Activated B cell treated with CpG ODN at 0.5 μM for 24 hours (primary cell): ENCODE measurements around the gene FCN2. TPM values are rescaled to one million over a fixed set of nuclear protein-coding genes. Genes with fewer than 3 reads are reported as not detected.

Experiments used
- ATAC-seq: fragments of 200-7000 bp; cut with Tn5 transposase; one replicate; pipeline ENCODE4 v1.10.0; 2021; ENCODE audit warnings: low read depth, mild to moderate bottlenecking, moderate library complexity
- CTCF ChIA-PET: fragments of 350-600 bp; sonication (Branson Sonifier 250); formaldehyde crosslinking; loops from one replicate; lab custom pipeline; 2021; ENCODE audit warnings: antibody characterized with exemption; lab: Charles Lee
- POLR2A ChIA-PET: fragments of 350-600 bp; sonication (Branson Sonifier 250); formaldehyde crosslinking; loops from one replicate; lab custom pipeline; 2021; ENCODE audit warnings: antibody characterized with exemption; lab: Charles Lee
- DNase-seq: peaks from one replicate; pipeline ENCODE4 v3.0.0; 2022
- H3K27ac Mint-ChIP-seq: one replicate; pipeline ENCODE4 v1.8.0; 2020; ENCODE audit warnings: mixed read lengths
- H3K27me3 Mint-ChIP-seq: one replicate; pipeline ENCODE4 v1.8.0; 2021; ENCODE audit warnings: mixed read lengths
- H3K36me3 Mint-ChIP-seq: one replicate; pipeline ENCODE4 v1.8.0; 2021; ENCODE audit warnings: low read depth, mixed read lengths
- H3K4me1 Mint-ChIP-seq: one replicate; pipeline ENCODE4 v1.8.0; 2021; ENCODE audit warnings: mixed read lengths
- H3K4me3 Mint-ChIP-seq: one replicate; pipeline ENCODE4 v1.8.0; 2020; ENCODE audit warnings: mild to moderate bottlenecking, mixed read lengths
- H3K9me3 Mint-ChIP-seq: one replicate; pipeline ENCODE4 v1.8.0; 2020; ENCODE audit warnings: mixed read lengths
- intact Hi-C: fragments of 100-400 bp; cut with micrococcal nuclease; formaldehyde crosslinking; loops from one replicate; pipeline ENCODE4 v1.15.1; 2024
- total RNA-seq: library from RNA; stranded (reverse); gene quantifications from 2 replicates; pipeline ENCODE4 v1.2.3, GENCODE V29; 2022
- TF ChIP-seq, protein P1 (sequence below): fragments of 200-600 bp; IDR thresholded peaks from one replicate; pipeline ENCODE4 v1.8.0; 2022; ENCODE audit warnings: antibody characterized with exemption, mild to moderate bottlenecking

Gene FCN2
- total RNA-seq, 1 donor from 2014 or later, result not detected

DNA sequence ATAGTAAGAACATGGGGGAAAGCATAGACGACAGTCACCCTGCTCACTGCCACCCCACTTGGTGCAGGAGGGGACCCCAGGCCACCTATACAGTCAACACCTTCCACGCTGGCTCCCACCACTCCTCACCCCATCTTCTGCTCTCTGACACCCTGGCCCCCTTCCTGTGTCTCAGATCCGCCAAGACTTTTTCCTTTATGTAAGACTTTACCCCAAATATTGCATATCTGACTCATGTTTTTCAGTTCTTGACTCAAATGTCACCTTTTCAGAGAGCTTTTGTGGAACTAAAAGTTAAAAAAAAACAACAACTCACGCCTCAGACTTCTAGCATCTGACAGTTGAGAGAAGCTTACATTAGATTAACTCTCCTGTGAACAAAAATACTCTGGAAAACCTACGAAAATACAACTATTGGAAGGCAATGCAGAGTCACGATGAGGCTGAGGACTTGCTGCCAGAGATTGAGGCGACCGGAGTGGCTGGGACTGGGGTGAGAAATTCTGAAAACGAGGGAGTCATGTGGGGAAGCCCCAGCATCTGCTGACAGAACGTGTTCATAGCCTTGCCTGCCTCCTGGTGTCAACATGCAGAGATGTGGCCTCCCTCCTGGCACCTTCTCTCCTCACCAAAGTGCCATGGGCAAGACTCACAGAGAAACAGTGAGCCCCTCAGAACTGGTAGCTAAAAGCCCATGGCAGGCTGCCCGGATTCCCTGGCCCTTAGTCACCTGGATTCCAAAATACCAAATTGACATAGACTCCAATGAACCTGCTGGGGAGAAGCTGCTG is 22.4 kb upstream of the FCN2 start:
- H3K27ac Mint-ChIP-seq, result peak overlapping the region; percentile 73
- ChIA-PET POLR2A (no interaction called here), CTCF (interaction anchor here (1.2 kb wide), 1 partner anchor 160 kb away, joined by 3 read pairs; no protein-coding TSS in a partner anchor)
- H3K9me3 Mint-ChIP-seq, result peaks cover 6% of the 10 kb centered on the region
- H3K36me3 Mint-ChIP-seq, result no peaks in the 10 kb centered on the region
- intact Hi-C loops, result no loop called here
- H3K27me3 Mint-ChIP-seq, result peaks cover 20% of the 10 kb centered on the region
- H3K4me1 Mint-ChIP-seq, result peaks cover 4% of the 10 kb centered on the region
- H3K4me3 Mint-ChIP-seq, result no peak overlapping the region
- TF ChIP-seq, protein P1, sequence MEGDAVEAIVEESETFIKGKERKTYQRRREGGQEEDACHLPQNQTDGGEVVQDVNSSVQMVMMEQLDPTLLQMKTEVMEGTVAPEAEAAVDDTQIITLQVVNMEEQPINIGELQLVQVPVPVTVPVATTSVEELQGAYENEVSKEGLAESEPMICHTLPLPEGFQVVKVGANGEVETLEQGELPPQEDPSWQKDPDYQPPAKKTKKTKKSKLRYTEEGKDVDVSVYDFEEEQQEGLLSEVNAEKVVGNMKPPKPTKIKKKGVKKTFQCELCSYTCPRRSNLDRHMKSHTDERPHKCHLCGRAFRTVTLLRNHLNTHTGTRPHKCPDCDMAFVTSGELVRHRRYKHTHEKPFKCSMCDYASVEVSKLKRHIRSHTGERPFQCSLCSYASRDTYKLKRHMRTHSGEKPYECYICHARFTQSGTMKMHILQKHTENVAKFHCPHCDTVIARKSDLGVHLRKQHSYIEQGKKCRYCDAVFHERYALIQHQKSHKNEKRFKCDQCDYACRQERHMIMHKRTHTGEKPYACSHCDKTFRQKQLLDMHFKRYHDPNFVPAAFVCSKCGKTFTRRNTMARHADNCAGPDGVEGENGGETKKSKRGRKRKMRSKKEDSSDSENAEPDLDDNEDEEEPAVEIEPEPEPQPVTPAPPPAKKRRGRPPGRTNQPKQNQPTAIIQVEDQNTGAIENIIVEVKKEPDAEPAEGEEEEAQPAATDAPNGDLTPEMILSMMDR, result no peak
- DNase-seq, result no peak
- peak; percentile 57 for ATAC-seq

DNA sequence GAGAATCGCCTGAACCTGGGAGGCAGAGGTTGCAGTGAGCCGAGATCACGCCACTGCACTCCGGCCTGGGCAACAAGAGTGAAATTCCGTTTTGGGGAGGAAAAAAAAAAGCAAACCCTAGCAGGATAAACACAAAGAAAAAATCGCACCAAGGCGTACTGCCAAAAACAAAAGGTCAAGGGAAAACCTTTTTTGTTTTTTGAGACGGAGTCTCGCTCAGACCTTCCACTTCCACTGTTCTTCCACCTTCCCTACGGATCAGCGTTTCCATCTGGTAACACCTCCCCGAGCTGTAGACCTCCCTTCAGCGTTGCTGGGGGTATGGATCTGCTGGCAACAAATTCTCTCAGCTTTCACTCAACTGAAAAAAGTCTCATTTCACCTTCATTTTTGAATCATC is 20.1 kb upstream of the FCN2 start:
- Mint-ChIP-seq H3K27ac (no peak overlapping the region), H3K4me1 (peaks cover 4% of the 10 kb centered on the region), H3K4me3 (no peak overlapping the region), H3K9me3 (peaks cover 6% of the 10 kb centered on the region), H3K27me3 (peaks cover 19% of the 10 kb centered on the region), H3K36me3 (no peaks in the 10 kb centered on the region)
- intact Hi-C loops, result no loop called here
- ChIA-PET CTCF (no interaction called here), POLR2A (no interaction called here)
- DNase-seq (no peak), ATAC-seq (no peak)
- TF ChIP-seq, protein P1, result no peak

DNA sequence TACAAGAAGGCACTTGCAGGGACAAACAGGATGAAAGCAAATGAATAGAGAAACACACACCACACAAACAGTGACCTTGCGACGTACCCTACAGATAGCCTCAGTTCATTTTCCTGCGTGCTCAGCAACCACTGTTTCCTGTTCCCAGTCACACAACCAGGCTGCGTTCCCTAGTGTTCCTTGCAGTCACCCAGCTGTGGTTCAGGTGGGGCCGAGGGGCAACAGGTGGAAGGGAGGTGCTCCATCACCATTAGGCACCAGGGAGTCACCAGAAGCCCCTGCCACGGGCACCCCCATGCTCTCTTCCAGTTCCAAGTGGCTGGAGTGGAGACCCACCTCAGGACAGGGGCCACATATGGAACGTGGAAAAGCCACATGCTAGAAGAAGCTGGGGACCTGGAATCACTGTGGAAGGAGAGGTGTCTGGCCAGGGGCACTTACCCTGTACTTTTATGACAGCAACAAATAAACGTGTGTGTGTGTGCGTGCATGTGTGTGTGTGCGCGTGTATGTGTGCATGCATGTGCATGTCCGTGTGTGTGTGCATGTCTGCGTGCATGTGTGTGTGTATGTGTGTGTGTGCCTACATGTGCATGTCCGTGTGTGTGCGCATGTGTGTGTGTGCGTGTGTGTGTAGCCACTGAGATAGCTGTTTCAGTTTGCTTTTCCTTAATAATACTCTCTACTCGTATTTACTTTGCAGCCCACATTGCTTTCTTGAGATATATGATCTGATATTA is 18.8 kb upstream of the FCN2 start:
- intact Hi-C loops, result no loop called here
- Mint-ChIP-seq H3K4me3 (no peak overlapping the region), H3K27me3 (peaks cover 13% of the 10 kb centered on the region), H3K4me1 (peaks cover 4% of the 10 kb centered on the region), H3K36me3 (no peaks in the 10 kb centered on the region), H3K9me3 (peaks cover 6% of the 10 kb centered on the region), H3K27ac (no peak overlapping the region)
- TF ChIP-seq, protein P1, result no peak
- no peak for DNase-seq
- no peak for ATAC-seq
- CTCF ChIA-PET, result no interaction called here
- POLR2A ChIA-PET, result interaction anchor here (0.7 kb wide), 1 partner anchor 180 kb away, joined by 3 read pairs; no protein-coding TSS in a partner anchor

DNA sequence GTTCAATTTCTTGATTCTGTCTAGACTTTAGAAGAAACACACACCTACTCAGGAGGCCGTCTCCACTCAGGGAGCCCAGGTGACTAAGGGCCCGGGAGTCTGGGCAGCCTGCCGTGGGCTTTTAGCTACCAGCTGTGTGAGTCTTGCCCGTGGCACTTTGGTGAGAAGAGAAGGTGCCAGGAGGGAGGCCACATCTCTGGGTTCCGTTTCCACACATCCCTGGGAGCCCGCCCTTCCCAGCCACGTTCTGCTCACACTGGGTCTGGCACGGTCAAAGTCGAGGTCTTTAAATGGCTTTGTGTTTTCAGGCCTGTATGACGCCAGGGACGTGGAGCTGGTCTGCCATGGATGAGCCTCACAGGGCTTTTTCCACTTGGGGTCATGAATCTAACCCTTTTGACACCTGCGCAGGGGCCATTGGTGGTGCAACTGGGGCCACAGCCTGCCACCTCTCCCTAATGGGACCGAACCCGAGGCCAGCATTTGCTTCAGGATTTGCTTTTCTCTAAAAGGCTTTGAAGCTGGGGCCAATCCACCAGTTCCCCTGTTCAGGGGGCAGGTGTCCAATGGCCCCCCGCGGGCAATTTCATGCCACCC is 17.2 kb upstream of the FCN2 start:
- POLR2A ChIA-PET, result no interaction called here
- DNase-seq, result no peak
- intact Hi-C loops, result no loop called here
- Mint-ChIP-seq H3K4me3 (no peak overlapping the region), H3K27me3 (peaks cover 6% of the 10 kb centered on the region), H3K9me3 (peaks cover 3% of the 10 kb centered on the region), H3K36me3 (no peaks in the 10 kb centered on the region), H3K4me1 (peaks cover 1% of the 10 kb centered on the region), H3K27ac (no peak overlapping the region)
- TF ChIP-seq, protein P1, result no peak
- ATAC-seq, result no peak
- CTCF ChIA-PET, result no interaction called here
